Hematopoietic multipotent progenitor cell (in vitro differentiated cells): ENCODE measurements around the gene TINAGL1. TPM values are rescaled to one million over a fixed set of nuclear protein-coding genes. Genes with fewer than 3 reads are reported as not detected.

Experiments used
- DNase-seq, 3 donors: peaks; one replicate each; pipeline ENCODE4 v3.0.0-alpha.2; 2011 to 2015; ENCODE audit warnings: low read depth in 2 of 3, low spot score in 2 of 3
- total RNA-seq: library from RNA; depleted of rRNA; stranded (reverse); fragments of >200 nt; gene quantifications from one replicate; pipeline ENCODE4 v1.2.3, GENCODE V29; 2012

The TINAGL1 gene
- total RNA-seq, 1 donor: 8.1 TPM

DNA sequence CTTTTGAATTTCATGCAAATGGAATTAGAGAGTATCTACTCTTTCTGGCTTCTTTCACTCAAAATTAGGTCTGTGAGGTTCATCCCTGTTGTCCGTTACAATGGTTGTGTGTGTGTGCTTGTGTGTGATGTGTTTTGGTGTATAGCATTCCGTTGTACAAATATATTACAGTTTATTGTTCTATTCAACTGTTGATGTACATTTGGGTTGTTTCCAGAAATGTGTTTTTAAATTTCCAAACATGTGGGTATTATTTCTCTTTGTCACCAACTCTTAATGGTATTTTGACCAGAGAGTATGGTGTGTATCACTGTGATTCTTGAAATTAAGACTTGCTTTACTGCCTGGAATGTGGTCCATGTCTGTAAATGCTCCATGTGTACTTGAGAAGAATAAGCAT, 24.3 kb downstream of the TINAGL1 start:
- no peak for DNase-seq

DNA sequence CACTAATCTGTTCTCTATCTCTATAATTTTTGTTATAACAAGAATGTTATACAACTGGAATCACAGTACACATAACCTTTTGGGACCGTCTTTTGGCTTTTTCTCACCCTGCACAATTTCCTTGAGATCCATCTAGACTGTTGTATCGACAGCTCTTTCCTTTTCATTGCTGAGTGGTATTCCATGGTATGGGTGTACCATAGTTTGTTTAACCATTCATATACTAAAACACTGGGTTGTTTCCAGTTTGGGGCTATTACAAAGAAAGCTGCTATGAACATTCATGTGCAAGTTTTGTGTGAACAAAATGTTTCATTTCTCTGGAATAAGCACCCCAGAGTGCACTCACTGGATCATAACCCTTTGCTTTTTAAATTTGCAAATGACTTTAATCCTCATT, 25.8 kb downstream of the TINAGL1 start:
- no peak for DNase-seq

DNA sequence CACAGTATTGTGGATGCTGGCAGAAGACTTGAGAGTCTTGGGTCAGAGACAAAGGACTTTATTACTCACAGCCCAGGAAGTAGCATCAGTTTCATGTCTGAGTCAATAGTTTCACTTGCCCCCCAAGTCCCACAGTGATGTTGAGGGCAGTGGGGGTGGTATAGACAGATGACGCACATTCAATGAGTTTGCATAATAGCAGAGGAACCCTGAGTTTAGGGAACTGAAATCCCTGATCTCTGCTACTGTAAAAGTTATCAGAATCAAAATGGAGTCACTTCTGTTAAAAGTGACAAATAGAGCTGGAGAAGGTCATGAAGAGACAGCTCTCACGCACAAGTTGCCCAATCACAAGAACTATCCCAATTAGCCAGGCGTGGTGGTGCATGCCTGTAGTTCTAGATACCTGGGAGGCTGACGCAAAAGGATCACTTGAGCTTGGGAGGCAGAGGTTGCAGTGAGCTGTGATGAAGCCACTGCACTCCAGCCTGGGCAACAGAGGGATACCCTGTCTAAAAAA, 29.7 kb downstream of the TINAGL1 start:
- DNase-seq: peak in 2 of 3 donors; percentile 26 to 45

DNA sequence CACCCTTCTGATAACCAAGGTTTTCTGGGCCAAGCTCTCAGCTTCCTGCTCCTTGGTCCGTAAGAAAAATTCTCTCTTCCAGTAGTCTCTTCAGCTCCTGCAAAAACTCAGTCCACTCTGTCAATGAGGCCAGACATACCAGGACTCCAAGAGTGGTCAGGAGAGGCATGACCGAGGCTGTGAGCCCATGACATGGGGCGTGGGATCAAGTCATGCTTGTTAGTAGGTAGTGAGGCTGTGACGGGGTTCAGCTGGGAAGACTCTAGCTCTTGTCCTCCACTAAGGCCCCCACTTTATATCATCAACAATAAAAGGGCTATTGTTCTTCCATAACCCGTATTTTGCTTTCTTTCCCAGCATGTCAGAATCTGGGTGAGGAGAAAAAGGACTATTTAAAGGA, 31.0 kb downstream of the TINAGL1 start:
- DNase-seq: no peak

DNA sequence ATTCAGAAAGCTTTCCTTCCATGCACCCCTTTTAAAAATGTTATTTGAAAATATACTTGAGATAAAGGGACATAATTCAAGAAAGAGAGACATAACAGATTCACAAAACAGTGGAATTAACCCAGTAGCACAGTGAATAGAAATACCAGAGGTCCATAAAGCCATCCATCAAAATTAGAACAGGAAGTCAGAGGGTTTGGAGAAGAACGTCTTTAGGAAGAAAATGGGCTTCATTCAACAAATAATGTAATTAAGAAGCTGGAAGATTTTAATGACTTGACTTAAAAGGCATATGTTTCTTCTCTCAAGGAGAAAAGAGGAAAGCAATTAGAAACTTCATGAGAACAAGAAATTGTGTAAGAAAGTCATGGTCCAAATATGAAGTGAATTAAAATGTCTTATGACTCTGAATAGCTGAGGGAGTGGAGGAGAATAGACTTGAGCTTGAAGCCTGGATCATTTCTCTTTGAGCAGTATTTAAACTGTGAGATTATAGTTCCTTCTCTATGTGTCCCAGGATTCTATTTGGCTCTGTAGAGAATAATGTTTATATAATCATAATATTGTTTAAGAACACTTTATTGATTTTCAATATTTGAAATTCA, 33.3 kb downstream of the TINAGL1 start:
- no peak for DNase-seq

DNA sequence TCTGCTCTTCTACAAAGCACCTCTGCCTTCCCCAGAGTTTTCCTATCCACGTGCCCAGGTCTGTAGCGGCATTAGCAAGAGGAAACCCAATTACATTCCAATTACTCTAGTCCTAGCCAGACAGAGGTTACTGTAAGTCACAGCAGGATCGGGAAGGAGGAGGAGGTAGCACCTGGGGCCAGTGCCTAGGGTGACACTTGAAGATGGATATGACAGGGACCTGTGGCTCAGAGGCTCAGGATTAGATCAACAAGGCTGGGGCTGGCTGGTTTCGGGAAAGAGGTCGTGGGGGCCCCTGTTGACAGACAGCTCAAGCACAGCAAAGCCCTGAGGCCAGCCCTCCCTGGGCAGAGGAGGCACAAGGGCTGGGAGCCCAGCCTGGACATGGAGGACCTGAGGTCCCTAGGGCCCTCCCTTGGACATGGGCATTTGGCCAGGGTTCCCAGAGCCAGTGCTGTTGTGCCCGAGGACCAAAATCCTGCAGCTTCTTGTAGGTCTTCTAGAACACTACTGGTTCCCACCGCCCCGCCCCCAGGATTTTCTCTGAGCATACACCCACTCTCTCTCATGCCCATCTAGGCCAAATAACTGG, 38.2 kb downstream of the TINAGL1 start:
- DNase-seq: no peak

DNA sequence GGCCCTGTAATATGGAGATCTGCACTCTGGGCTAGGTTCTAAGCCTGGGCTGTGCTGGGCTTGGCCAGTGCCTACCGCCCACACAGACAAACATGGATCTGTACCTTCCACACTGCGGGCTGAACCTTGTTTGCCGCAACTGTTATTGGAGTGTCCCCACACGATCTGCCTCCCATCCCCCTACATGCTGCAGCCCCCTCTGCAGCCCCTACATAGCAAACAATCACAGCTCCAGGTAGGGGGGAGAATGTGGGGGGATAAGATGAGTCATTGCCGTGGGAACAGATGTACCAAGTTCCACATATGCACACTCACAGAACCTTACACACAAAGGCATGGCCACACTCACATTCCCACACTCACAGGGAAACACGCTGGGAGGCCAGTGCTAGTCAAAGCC, 39.1 kb downstream of the TINAGL1 start:
- DNase-seq: no peak

DNA sequence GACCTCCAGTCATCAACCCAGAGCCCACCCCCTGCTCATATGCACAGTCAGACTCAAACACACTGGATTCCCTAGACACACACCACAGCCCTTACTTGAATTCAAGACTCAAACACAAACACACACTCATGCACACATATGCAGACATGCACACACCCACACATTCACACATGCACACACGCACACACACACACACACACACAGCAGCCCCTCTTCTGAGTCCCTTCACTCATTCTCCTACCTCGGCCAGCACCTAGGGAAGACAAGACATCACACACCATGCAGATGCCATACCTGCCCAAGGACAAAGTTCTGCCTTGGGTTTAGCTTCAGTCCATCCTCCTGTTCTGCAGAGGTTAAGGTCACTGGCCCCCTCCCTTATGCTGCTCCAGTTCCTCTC, 39.6 kb downstream of the TINAGL1 start:
- DNase-seq: no peak

DNA sequence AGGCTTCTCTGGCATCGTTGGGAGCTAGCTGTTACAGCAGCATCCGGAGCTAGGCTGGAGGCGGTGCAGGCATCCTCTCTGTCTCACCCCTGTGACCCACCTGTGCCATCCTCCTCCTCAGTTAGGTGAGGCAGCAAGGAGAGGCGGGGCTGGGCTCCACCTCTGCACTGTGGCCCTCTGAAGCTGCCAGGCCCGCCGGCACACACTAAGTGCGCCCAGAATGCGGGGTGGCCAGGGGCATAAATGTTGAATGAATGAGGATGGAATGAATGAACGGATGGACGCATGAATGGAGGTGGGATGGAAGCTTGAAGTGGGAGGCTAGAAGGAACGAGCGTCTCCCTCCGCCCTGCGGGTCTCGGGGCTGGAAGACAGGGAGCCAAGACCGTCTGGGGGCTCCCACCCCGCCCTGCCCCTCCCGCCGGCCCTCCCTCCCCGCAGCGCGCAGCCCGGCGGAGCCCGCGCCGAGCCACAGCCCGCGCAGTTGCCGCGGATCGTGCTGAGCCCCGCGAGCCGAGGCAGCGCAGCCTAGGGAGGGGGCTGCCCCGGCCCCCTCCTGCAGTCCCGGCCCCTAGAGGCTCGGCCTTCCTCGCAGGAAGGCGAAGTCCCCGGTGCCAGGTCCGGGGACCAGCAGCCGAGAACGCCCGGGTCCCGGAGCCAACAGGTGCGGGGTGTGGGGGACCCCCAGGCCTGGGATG, 41.1 kb downstream of the TINAGL1 start, which contains the start of gene HCRTR1:
HCRTR1 (plus strand) TSS at position 472 of the 698 bp plus-strand sequence. CDS start 1,504 bp downstream, outside the sequence.
- no peak for DNase-seq

DNA sequence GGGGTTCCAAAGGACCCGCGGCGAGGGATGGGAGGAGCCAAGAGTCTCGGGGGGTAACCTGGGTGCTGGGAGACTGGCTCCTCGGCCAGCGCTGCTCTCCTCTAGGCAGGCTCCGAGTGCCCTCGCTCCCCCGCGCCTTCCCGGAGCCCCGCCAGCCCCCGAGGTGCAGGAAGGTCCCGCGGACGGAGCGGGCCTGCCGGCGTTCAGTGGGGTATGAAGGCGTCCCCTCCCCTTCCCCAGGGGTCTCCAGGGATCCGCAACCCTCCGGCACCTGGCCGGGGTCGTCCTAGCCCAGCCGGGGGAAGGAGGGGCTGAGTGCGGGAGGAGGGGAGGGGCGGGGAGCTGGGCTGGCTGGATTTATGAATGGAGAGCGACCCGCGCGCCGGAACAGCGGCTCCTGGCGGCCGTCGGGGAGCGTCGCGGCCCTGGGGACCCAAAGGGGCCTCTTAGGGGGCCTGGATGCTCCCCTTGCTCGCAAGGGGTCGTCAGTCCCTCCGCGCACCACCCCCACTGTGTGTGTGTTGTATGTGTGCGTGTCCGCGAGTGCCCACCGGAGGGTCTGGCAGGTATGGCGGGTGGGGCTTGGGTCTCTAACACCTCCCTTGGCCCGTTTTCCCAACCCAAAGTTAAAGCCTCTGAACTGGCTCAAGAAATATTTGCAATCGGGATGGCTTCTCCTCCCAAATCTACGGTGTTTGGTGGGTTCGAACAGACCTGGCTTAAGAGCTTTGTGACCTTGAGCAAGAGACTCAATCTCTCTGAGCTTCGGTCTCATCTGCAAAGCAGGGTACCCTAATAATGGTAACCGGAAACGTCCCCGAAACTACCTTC, 41.8 kb downstream of the TINAGL1 start:
- DNase-seq: peak in 2 of 3 donors; percentile 66 to 74

DNA sequence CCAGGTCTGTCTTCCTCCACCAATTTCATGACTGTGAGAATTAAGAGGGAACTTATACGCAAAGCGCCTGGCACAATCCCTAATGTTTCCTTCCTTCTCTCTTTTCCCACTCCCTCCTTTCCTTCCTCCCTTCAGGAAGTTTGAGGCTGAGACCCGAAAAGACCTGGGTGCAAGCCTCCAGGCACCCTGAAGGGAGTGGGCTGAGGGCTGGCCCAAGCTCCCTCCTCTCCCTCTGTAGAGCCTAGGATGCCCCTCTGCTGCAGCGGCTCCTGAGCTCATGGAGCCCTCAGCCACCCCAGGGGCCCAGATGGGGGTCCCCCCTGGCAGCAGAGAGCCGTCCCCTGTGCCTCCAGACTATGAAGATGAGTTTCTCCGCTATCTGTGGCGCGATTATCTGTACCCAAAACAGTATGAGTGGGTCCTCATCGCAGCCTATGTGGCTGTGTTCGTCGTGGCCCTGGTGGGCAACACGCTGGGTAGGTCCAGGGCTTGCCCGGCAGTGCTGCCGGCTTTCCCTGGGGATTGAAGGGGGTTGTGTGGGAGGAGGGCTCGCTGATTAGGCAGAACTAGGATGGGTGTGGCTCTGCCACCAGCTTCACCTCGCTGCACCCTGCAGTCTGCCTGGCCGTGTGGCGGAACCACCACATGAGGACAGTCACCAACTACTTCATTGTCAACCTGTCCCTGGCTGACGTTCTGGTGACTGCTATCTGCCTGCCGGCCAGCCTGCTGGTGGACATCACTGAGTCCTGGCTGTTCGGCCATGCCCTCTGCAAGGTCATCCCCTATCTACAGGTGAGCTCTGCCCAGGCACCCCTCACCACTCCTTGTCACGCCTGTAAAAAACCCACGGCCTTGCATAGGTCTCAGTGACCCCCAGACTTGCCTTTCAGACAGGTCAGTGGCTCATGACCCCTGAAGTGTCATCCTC, 42.9 kb downstream of the TINAGL1 start:
- DNase-seq: no peak

DNA sequence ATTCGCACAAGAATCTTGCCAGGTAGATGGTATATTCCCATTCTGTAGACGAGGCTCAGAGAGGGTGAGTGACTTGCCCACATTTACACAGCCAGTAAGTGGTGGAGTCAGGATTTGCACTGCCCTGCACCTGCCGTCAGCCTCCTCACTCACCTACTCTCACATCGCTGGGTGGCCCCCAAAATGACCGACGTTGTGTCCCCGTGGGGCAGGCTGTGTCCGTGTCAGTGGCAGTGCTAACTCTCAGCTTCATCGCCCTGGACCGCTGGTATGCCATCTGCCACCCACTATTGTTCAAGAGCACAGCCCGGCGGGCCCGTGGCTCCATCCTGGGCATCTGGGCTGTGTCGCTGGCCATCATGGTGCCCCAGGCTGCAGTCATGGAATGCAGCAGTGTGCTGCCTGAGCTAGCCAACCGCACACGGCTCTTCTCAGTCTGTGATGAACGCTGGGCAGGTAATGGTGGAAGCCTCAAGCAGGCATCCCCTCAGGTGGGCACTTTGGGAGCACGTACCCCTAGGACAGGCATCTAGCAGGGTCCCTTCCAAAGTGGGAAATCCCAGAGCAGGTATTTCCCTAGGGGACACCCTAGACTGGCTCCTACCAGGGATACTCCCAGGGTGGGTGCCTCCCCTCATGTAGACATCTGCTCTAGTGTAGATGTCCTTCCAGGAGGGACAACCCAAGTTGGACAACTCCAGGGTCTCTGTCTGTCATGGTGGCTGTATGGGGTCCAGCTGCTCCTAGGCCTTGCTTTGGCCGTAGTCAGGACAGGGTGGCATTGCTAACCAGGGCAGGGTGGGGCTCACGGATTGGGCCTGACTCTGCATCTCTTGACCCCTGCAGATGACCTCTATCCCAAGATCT, 44.5 kb downstream of the TINAGL1 start:
- no peak for DNase-seq

DNA sequence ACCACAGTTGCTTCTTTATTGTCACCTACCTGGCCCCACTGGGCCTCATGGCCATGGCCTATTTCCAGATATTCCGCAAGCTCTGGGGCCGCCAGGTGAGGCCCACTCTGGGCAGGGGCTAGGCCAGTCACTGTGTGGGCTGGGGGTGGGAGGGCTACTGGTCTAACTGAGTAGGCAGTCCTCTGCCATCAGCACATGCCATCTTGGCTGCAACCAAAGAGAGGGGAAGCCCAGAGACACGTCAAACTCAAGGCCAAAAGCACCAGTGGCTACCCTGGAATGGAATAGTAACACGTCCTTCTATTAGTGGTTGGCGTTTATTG, 45.1 kb downstream of the TINAGL1 start:
- DNase-seq: no peak

DNA sequence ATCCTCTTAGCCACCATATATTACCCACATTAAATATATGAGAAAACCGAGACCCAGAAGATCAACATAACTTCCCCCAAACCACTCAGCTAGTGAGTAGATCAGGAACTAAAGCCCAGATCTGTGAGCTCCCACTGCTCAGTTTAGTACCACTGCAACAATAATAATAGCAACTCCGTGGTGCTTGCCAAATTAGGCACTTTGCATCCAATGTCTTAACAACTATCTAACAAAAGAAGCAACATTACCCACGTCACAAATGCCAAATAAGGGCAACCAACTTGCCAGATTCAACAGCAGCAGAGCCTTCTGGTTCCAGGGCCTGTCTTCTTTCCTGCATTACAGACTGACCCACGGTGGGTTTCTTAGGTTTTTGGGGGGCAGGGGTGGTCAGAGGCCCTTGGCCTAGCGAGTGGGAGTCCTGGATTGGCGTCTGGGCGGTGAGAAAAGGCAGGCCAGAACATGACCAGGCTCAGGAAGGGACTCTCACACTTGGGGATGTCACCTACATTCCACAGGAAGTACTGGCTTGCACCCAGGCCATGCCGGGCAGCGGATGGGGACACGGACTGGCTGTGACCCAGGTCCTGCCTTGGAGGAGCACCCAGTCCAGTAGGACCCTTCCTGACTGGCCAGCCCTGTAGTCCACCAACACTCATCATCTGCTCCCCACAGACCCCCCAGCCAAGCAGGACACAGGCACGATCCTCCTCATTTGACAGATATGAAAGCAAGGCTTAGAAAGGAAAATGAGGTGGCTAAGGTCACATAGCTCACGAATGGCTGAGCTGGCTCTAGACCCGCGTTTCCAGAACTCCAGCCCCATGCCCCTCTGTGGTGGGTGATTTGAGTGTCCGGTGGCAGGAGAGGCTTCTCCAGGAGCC, 45.8 kb downstream of the TINAGL1 start:
- no peak for DNase-seq

DNA sequence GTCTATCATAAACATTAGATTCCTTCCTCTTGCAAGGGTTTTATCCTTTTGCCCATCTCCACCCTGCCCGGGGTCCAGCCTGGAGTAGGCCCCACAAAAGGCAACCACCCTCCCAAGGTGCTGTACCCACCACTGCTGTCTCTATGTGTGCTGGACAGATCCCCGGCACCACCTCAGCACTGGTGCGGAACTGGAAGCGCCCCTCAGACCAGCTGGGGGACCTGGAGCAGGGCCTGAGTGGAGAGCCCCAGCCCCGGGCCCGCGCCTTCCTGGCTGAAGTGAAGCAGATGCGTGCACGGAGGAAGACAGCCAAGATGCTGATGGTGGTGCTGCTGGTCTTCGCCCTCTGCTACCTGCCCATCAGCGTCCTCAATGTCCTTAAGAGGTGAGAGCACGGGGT, 47.0 kb downstream of the TINAGL1 start:
- DNase-seq: no peak

DNA sequence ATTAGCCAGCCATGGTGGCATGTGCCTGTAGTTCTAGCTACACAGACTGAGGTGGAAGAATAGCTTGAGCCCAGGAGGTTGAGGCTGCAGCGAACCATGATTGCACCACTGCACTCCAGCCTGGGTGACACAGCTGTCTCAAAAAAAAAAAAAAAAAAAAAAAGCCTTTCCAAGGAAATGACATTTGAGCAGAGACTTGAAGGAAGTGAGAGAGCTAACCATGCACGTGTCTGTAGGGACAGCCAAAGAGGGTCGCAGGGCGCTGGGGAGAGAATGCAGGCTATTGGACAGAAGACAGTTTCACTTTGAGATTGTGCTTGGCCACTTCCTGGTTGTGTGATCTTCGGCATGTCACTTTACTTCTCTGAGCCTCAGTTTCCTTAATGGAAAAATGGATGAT, 48.0 kb downstream of the TINAGL1 start:
- no peak for DNase-seq

DNA sequence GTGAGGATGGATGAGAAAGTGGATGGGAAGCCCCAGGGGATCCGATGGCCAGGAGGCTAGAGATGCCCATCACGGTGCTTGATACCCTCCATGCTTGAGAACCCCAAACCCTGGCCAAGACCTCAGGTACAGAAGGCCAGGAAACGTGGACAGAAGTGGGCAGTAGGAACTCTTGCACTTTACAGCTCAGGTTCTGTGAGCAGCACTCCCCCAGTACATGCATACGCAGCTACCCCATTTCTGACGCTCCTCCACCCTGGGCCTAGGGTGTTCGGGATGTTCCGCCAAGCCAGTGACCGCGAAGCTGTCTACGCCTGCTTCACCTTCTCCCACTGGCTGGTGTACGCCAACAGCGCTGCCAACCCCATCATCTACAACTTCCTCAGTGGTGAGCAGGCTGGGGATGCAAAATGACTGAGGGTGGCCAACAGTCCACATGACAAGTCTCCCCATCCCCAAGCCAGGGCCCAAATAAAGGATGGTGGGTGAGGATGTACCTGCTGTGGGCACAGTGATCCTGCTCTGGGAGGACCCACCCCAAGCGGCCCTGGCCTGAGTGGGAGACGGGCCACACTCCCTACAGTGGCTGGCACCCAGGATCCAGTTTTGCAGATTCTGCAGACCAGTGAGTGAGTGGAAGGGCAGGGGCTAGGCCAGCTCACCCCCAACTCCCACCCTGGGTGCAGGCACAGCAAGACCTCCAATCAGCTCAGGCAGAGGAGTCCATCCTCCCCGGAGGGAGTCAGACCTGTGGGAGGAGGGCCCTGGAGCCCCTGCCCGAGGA, 48.6 kb downstream of the TINAGL1 start:
- no peak for DNase-seq
